Measurements from ENCODE around the gene RBPMS2.

RBPMS2 gene

DNA sequence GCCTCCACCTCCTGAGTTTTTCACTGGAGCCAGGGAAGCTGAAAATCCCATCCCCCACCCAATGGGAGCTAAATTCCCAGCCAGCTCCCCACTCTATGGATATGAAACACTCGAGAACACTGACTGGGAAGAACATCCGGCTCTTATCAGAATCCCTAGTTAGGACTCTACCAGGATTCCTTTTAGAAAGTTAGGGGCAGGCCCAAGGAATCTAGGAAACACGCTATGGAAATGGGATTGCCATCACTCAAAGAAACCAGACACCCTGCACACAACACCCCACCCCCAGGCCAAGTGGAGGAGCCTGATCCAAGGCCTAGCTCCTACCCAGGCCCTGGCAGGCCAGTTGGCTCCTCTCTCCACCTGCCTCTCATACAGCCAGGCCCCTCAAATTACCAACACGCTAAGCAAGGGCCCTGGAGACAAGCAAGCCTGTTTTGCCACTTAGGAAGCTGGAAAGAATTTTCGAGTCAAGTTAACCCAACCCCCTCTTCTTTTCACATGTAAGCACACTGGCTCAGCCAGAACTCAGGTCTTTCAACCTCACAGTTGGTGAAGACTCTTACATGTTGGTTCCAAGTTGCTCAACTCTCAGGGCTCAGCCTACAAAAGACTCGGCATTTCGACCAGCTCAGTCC lies 75.5 kb downstream of the RBPMS2 start:
- DNase-seq (ENCODE audit: insufficient read length, low spot score): no peak
- FAIRE-seq: no peak
- TF ChIP-seq, protein P1, sequence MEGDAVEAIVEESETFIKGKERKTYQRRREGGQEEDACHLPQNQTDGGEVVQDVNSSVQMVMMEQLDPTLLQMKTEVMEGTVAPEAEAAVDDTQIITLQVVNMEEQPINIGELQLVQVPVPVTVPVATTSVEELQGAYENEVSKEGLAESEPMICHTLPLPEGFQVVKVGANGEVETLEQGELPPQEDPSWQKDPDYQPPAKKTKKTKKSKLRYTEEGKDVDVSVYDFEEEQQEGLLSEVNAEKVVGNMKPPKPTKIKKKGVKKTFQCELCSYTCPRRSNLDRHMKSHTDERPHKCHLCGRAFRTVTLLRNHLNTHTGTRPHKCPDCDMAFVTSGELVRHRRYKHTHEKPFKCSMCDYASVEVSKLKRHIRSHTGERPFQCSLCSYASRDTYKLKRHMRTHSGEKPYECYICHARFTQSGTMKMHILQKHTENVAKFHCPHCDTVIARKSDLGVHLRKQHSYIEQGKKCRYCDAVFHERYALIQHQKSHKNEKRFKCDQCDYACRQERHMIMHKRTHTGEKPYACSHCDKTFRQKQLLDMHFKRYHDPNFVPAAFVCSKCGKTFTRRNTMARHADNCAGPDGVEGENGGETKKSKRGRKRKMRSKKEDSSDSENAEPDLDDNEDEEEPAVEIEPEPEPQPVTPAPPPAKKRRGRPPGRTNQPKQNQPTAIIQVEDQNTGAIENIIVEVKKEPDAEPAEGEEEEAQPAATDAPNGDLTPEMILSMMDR (IDR thresholded peaks at IDR 0.05; ENCODE audit: insufficient read depth, missing control alignments): no peak

DNA sequence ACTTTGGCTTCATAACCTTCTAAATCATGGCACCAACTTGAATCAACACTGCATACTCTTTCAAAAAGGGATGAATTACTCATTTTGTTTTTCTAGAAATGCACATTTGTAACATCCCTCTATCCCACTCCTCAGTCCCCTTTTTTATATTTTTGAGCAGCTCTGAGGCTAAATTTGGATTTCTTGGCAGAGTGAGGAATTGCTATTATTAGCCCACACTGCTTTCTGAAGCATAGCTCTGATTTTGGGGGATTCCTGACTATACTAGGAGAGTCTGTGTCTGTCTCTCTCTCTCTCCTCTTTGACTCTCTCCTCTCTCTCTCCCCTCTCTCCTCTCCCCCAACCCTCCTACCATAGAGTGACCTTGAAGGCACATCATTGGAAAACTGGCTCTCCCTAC lies 76.6 kb downstream of the RBPMS2 start:
- no peak for FAIRE-seq
- no peak for DNase-seq (ENCODE audit: insufficient read length, low spot score)
- TF ChIP-seq, protein P1 (IDR thresholded peaks at IDR 0.05; ENCODE audit: insufficient read depth, missing control alignments): no peak

DNA sequence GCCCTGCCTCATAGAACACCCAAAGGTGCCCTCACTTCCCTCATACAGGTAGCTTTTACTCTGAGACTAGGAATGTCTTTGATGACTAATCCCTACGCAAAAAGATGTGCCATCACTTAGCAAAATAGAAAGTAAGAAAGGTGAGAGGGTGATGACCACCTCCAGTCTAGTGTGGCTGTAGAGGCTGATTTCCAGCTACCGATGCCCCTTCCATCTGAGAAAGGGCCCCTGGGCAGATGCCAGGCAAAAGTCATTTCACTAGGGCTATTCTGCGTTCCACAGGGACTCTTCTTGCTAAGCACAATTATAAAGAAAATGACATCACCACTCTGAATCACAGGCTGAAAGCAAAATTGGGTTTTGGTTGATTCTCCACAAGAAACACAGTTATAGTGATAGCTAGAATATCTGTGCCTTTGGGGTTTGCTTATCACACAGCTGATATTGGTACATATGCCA lies 77.4 kb downstream of the RBPMS2 start:
- FAIRE-seq: no peak
- TF ChIP-seq, protein P1 (IDR thresholded peaks at IDR 0.05; ENCODE audit: insufficient read depth, missing control alignments): no peak
- no peak for DNase-seq (ENCODE audit: insufficient read length, low spot score)

DNA sequence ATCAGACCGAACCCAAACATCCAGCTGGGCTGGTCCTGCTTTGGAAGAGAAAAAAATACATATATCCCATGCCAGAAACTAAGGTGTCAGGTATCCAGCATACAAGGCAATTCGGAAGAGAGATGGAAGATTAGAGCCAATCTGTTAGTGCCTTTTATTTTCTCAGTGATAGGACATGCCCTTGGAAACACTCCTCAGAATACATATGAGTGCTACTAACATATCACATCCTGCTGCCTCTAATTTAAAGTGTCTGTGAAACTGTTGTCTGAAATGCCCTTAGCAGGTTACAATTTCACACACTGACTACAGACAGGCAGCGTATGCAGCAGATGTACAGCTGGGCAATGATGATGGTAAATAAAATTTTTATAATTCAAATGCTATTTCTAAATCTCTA lies 78.9 kb downstream of the RBPMS2 start:
- DNase-seq (ENCODE audit: insufficient read length, low spot score): no peak

DNA sequence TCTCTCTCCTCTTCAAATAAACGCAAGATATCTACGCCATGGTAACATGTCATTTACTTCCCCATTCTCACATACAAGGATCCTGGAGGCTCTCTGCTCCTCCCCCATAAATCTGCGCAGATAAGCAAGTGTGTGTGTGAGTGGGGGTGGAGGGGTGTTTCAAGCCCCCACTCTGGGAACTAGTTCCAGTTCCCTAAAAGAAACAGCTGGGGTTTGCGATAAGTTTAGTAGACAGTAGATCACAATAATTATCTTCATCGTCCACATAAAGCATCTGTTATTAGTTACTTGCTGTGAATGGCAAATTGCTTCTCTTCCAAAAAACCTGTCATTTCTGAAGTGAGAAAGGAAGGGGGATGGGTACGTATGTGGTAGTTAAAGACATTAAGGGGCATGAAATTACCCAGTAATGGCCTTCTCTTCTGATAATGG lies 79.8 kb downstream of the RBPMS2 start:
- DNase-seq (ENCODE audit: insufficient read length, low spot score): no peak
- FAIRE-seq: no peak
- TF ChIP-seq, protein P1 (IDR thresholded peaks at IDR 0.05; ENCODE audit: insufficient read depth, missing control alignments): no peak

More for the DNA sequence above, 78.9 kb downstream of the RBPMS2 start:
- TF ChIP-seq, protein P1 (IDR thresholded peaks at IDR 0.05; ENCODE audit: insufficient read depth, missing control alignments): no peak
- no peak for FAIRE-seq

DNA sequence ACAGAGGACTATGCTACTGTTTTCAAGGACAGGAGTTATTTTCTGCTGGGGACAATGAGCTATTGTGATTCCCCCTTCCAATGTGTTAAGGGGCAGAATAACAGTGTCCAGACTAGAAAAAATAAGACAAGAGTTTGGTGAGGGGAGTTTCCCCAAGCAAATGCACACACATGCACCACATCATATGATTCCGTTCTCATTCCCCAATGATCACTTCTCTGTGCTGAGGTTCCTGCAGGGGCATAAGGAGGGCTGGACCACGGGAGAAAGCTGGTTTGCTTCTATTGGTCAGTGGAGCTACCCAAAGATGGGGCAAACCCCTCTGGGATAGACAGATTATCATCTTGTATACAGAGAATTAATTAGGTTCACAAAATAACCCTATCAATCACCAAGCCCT lies 80.6 kb downstream of the RBPMS2 start:
- no peak for DNase-seq (ENCODE audit: insufficient read length, low spot score)
- TF ChIP-seq, protein P1 (IDR thresholded peaks at IDR 0.05; ENCODE audit: insufficient read depth, missing control alignments): no peak
- FAIRE-seq: no peak

DNA sequence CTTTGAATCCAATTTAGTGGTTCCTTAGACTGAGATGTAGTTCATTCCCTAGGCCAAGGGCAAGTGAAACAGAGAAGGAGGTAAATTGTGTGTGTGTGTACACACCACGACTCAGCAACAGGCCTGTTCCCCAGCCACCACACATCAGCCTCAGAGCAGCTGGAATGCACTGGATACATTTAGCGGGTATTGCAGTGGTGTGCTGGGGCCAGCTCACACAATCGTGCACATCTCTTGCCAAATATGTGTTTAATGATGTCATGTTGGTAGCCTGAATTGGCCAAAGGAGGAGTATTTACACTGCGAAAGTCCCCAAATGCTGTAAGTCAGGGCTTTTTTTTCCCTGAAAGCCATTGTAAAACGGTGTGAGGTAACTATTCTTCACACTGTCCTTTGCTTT lies 82.3 kb downstream of the RBPMS2 start:
- FAIRE-seq: no peak
- DNase-seq (ENCODE audit: insufficient read length, low spot score): no peak
- TF ChIP-seq, protein P1 (IDR thresholded peaks at IDR 0.05; ENCODE audit: insufficient read depth, missing control alignments): no peak
